Loucy (cell line): ENCODE measurements around the gene ANO7.

Experiments used
- H2AFZ ChIP-seq: fragments of 200-600 bp; sonication (generic); 2 replicates; pipeline ENCODE4 v1.6.0; 2016; ENCODE audit warnings: antibody characterized with exemption, mild to moderate bottlenecking, low read length, moderate library complexity
- H3F3A ChIP-seq: fragments of 200-600 bp; 2 replicates; pipeline ENCODE4 v1.6.0; 2016; ENCODE audit warnings: antibody characterized with exemption, low read depth, mild to moderate bottlenecking
- H3K27me3 ChIP-seq: fragments of 200-600 bp; sonication (generic); 2 replicates; pipeline ENCODE4 v1.6.1; 2014; ENCODE audit warnings: low read length, mild to moderate bottlenecking; ENCODE audit not compliant: insufficient read depth, poor library complexity, severe bottlenecking
- H3K36me3 ChIP-seq: fragments of 200-600 bp; sonication (generic); 2 replicates; pipeline ENCODE4 v1.6.1; 2016; ENCODE audit warnings: low read length; ENCODE audit not compliant: insufficient read depth
- H3K4me1 ChIP-seq: fragments of 200-600 bp; sonication (generic); 2 replicates; pipeline ENCODE4 v1.5.1; 2014; ENCODE audit warnings: low read length, mild to moderate bottlenecking; ENCODE audit not compliant: insufficient read depth, poor library complexity, severe bottlenecking
- H3K4me2 ChIP-seq: fragments of 200-600 bp; sonication (generic); 2 replicates; pipeline ENCODE4 v1.6.0; 2014; ENCODE audit warnings: antibody characterized with exemption, low read length, low read depth, mild to moderate bottlenecking; ENCODE audit not compliant: poor library complexity, severe bottlenecking
- H3K4me3 ChIP-seq: fragments of 200-600 bp; sonication (generic); 2 replicates; pipeline ENCODE4 v1.5.1; 2014; ENCODE audit warnings: low read length, mild to moderate bottlenecking, mixed read lengths; ENCODE audit not compliant: poor library complexity, severe bottlenecking
- H3K79me2 ChIP-seq: fragments of 200-600 bp; sonication (generic); 2 replicates; pipeline ENCODE4 v1.6.1; 2014; ENCODE audit warnings: low read length; ENCODE audit not compliant: insufficient read depth
- H3K9ac ChIP-seq: fragments of 200-600 bp; sonication (generic); 2 replicates; pipeline ENCODE4 v1.6.0; 2014; ENCODE audit warnings: mild to moderate bottlenecking, low read depth, low read length, moderate library complexity; ENCODE audit not compliant: poor library complexity, severe bottlenecking
- H3K9me2 ChIP-seq: fragments of 200-600 bp; sonication (generic); replicated peaks from 2 replicates; pipeline ENCODE4 v1.6.1; 2016; ENCODE audit warnings: low read depth, low read length, mixed read lengths
- H3K9me3 ChIP-seq: fragments of 200-600 bp; sonication (generic); 2 replicates; pipeline ENCODE4 v1.6.1; 2014; ENCODE audit warnings: mild to moderate bottlenecking, antibody characterized with exemption, low read length, low read depth; ENCODE audit not compliant: insufficient read depth
- H4K20me1 ChIP-seq: fragments of 200-600 bp; sonication (generic); 2 replicates; pipeline ENCODE4 v1.6.0; 2014; ENCODE audit warnings: antibody characterized with exemption, low read length, mild to moderate bottlenecking; ENCODE audit not compliant: insufficient read depth, poor library complexity, severe bottlenecking
- CTCF ChIP-seq: fragments of 200-600 bp; sonication (generic); conservative IDR thresholded peaks from 2 replicates; pipeline ENCODE4 v1.5.1; 2014; ENCODE audit warnings: mild to moderate bottlenecking, antibody characterized with exemption, low read length
- EZH2phosphoT487 ChIP-seq: fragments of 200-600 bp; IDR thresholded peaks from 2 replicates; pipeline ENCODE4 v1.6.1; 2018; ENCODE audit warnings: antibody characterized with exemption, mild to moderate bottlenecking, moderate library complexity, borderline replicate concordance

Gene ANO7

GRCh38 chr2:241190291-241190981 is 2.0 kb downstream of the ANO7 start:
- H3K4me2 ChIP-seq: no peak overlapping the region
- no peaks in the 10 kb centered on the region for H3K27me3 ChIP-seq
- no peak overlapping the region for H3K9ac ChIP-seq
- H4K20me1 ChIP-seq: no peaks in the 10 kb centered on the region
- no peak for TF ChIP-seq CTCF
- no peak for TF ChIP-seq EZH2phosphoT487
- H3F3A ChIP-seq: no peaks in the 10 kb centered on the region
- no peaks in the 10 kb centered on the region for H3K36me3 ChIP-seq
- no peak overlapping the region for H2AFZ ChIP-seq
- no peaks in the 10 kb centered on the region for H3K9me2 ChIP-seq
- H3K4me1 ChIP-seq: no peaks in the 10 kb centered on the region
- no peaks in the 10 kb centered on the region for H3K79me2 ChIP-seq
- no peaks in the 10 kb centered on the region for H3K9me3 ChIP-seq
- H3K4me3 ChIP-seq: no peak overlapping the region

GRCh38 chr2:241191081-241191480 is 2.6 kb downstream of the ANO7 start:
- H3F3A ChIP-seq: no peaks in the 10 kb centered on the region
- no peak overlapping the region for H3K9ac ChIP-seq
- TF ChIP-seq CTCF (no peak), EZH2phosphoT487 (no peak)

GRCh38 chr2:241193271-241193670 is 4.8 kb downstream of the ANO7 start:
- no peak overlapping the region for H2AFZ ChIP-seq
- H3K9me2 ChIP-seq: no peaks in the 10 kb centered on the region
- no peaks in the 10 kb centered on the region for H3K79me2 ChIP-seq
- H4K20me1 ChIP-seq: no peaks in the 10 kb centered on the region
- no peaks in the 10 kb centered on the region for H3K27me3 ChIP-seq
- no peaks in the 10 kb centered on the region for H3F3A ChIP-seq
- no peaks in the 10 kb centered on the region for H3K36me3 ChIP-seq
- H3K4me3 ChIP-seq: no peak overlapping the region
- H3K4me2 ChIP-seq: no peak overlapping the region
- H3K9ac ChIP-seq: no peak overlapping the region
- H3K4me1 ChIP-seq: no peaks in the 10 kb centered on the region
- no peak for TF ChIP-seq EZH2phosphoT487
- no peak for TF ChIP-seq CTCF
- H3K9me3 ChIP-seq: no peaks in the 10 kb centered on the region

More at GRCh38 chr2:241191081-241191480, 2.6 kb downstream of the ANO7 start:
- Histone ChIP-seq H4K20me1 (no peaks in the 10 kb centered on the region), H3K79me2 (no peaks in the 10 kb centered on the region), H3K4me2 (no peak overlapping the region), H3K9me2 (no peaks in the 10 kb centered on the region), H3K27me3 (no peaks in the 10 kb centered on the region), H3K36me3 (no peaks in the 10 kb centered on the region), H3K4me1 (no peaks in the 10 kb centered on the region), H3K9me3 (no peaks in the 10 kb centered on the region), H2AFZ (no peak overlapping the region), H3K4me3 (no peak overlapping the region)
